Activated CD8-positive, alpha-beta memory T cell treated with anti-CD3 and anti-CD28 coated beads for 24 hours (primary cell): Measurements from ENCODE around the gene ARHGAP12.
"Not testable (repeated sequence)": the region's sequence is repeated elsewhere in the genome, so short reads cannot be mapped to it uniquely, and the experiment has no call there.

Experiments
- DNase-seq: peaks from one replicate; pipeline ENCODE4 v3.0.0-alpha.2; 2020

The ARHGAP12 gene

DNA sequence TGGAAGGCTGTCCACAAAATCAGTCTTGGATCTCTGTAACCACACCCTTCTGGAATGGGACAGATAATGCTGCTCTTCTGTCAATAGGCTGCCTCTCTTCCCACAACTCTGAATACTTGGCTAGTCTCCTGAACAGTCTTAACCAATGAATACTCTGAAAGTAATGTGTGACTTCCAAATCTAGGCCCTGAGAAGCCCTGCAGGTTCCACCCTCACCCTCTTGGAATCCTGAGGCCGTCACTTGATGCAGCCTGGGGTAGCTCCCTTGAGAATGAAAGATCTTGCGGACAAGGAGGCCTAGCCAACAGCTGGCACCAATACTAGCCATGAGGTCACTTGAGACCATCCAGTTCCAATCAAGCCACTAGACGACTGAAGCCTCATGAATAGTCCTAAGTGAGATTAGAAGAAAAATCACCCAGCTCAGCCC is 109.2 kb downstream of the ARHGAP12 start:
- no peak for DNase-seq

DNA sequence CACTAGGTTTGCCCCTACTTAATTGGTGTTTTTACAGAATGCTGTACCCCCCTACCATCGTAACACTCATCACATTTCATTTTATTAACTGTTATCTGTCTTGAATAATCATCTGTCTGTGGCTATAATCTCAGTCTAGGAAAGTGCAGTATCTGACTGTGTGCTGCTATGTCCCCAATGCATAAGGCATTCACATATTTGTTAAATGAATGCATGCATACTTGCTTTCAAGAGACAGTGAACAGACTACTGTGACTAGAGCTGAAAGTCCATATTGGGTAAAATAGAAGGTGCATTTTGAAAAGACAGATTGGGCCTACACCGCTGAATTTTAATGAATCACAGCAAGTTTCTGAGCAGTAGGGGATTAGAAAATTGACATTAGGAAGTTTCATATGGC is 112.3 kb downstream of the ARHGAP12 start:
- DNase-seq: no peak

- peak; percentile 64 for DNase-seq
These were observed 120.1 kb downstream of the ARHGAP12 start for GRCh38 chr10:31808258-31809218.

DNA sequence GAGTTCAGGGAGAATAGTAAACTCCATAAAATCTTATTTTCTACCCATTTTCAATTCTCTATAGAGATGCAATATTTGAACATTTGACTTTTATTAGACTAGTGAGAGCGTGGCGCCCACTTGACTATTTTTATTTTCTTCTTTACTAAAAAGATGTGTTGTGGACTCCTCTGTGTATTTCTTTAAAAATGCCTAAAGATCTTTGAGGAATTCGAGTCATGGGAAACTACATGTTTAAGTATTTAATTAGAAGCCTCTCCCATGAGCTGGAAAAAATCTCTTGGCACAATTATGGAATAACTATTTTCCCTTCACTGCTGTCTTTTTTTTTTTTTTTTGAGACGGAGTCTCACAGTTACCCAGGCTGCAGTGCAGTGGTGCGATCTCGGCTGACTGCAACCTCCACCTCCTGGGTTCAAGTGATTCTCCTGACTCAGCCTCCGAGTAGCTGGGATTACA is 124.2 kb downstream of the ARHGAP12 start:
- DNase-seq: no peak

- DNase-seq: no peak
These were observed 124.9 kb downstream of the ARHGAP12 start for GRCh38 chr10:31803606-31804351.

- DNase-seq: no peak
These were observed 129.4 kb downstream of the ARHGAP12 start for GRCh38 chr10:31799181-31799580.

GRCh38 chr10:31792745-31793144 is 135.9 kb downstream of the ARHGAP12 start:
- DNase-seq: no peak

DNA sequence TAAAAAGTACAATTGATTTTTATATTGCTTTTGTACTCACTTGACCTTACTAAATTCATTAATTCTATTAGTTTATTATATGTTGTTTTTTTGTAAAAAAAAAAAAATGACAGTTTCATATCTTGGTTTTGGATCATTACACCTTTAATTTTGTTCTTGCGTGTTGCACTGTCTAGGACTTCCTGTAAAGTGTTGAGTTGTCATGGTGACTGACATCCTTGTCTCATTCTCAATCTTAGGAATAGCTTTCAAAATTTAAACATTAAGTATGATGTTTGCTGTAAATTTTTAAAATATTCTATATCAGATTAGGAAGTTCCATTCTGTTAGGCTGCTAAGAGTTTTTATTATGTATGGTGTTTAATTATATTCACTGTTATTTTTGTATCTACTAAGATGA is 139.1 kb downstream of the ARHGAP12 start:
- DNase-seq: no peak

- DNase-seq: no peak
These were observed 145.9 kb downstream of the ARHGAP12 start for GRCh38 chr10:31782701-31783100.

DNA sequence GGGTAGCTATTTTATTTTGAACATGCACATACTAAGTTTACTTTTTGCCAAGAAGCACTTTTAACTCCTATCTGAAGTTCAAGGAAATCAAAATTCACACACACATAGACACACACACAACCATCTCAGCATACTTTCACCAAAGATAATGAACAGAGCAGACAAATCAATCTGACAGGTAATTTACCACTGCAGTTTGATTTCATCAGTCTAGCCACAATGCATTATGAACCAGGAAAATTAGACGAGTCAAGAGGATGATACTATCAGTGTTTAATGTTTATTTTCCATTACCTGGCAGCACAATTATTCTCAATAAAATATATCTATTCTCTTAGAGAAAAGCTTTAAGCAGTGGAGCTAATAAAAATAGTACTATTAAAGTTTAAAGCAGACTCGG is 147.9 kb downstream of the ARHGAP12 start:
- DNase-seq: no peak

DNA sequence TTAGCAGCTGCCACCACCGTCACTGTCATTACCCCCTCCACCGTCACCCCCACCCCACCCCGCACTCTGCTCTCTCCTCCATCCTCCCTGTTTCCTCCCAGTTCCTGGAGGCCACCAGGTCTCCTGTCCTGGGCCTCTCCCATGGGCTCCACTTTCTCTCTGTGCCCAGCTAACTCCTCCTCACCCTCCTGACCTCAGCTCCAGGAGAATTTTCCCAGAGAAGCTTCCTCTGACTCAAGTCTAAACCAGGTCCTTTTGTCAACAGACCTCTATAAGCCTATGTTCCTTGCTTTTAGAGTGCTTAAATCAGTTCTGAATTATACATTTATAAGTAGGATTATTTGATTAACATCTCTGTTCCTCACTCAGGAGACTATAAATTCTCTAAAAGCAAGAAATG is 150.0 kb downstream of the ARHGAP12 start:
- DNase-seq: no peak

DNA sequence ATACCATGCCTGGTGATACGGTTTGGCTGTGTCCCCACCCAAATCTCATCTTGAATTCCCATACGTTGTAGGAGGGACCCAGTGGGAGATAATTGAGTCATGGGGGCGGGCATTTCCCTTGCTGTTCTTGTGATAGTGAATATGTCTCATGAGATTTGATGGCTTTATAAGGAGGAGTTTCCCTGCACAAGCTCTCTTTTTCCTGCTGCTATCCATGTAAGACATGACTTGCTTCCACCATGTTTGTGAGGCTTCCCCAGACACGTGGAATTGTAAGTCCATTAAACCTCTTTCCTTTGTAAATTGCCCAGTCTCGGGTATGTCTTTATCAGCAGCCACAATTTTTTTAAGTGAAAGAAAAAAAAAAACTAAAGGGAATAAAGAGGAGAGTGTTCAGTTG is 152.5 kb downstream of the ARHGAP12 start:
- DNase-seq: no peak

DNA sequence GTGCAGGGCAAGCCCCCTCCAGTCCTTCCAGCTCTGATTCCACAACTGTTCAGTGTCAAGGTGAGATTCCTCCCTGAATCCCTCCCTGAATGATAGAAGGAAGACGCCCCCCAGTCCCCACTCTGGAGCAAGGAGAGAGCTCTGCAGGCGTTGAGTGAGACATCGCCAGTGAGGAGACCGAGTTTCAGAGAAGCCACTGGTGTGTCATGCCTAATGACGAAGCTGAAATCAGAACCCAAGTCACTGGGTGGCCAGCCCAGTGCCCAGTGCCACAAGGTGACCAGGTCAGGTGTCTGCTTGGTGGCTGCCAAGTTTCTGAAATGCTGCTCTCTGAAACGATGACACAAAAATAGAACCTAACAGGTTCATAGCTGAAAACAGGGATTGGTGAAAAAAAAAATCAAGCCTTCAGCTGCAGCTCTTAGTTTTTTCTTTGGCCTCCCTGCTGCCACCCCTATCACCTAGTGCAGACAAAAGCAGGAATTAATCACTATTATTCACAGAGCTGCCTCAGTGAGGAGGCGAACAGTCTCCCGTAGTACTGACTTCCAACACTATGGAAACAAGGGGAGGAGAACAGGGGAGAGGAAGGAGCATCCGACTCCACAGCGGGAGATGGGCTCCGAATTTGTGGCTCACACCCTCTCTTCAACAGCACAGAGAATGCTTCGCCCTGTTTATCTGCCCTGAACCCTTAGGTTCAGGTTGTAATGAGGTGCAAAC is 153.5 kb downstream of the ARHGAP12 start:
- DNase-seq: no peak

DNA sequence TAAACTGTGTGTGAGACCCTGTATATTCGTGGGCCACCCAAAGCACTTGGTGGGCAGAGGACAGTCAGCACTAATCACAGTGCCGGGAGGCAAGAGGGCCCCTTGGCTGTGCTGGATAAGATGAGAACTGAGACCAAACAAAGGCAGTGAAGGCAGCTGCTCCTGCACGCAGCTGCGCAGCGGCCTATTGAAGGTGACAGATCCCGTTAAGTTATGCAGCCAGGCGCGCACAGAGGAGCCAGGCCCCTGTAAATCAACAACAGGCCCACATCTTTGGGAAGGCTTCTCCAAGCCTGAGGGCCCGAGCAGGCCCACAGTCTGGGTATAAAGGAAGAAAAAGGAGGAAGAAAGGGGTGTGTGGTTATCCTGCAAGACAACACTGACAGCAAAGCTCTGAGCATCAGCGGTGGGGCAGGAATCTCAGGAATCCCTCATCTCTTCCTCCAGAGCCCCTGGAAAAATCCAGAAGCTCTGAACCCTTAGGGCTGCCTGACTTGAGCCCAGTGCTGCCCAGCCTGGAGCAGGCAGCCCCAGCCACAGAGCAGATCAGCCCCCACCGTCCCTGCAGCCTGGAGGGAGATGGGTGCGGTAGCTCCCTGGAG is 154.2 kb downstream of the ARHGAP12 start:
- DNase-seq: no peak

DNA sequence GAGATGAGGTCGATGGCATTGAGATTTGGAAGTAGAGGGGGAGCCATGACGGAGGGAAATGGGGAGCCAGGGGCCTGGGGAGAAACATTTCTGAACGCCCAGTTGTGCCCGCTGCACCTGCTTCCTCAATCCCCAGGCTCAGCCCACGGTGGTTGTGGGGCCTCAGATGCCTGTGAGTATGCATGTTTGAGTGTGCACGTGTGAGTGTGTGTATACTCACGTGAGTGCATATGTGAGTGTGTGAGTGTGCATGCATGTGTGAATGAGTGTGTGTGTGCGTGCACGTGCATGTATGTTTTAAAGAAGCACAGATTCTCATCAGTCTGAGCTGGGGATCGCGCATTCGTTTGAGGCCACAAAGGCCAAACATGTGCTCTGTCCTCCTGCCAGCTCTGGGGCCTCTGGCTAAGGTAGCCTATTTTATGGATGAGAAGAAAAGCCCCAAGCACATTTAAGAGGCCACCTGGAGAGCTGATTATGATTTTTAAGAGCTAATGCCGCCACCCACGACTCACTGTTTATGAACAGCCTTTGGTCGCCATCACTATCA is 154.8 kb downstream of the ARHGAP12 start:
- peak; percentile 42 for DNase-seq

GRCh38 chr10:31771331-31771831 is 157.2 kb downstream of the ARHGAP12 start:
- no peak for DNase-seq

GRCh38 chr10:31770307-31770902 is 158.2 kb downstream of the ARHGAP12 start:
- DNase-seq: peak; percentile 81

DNA sequence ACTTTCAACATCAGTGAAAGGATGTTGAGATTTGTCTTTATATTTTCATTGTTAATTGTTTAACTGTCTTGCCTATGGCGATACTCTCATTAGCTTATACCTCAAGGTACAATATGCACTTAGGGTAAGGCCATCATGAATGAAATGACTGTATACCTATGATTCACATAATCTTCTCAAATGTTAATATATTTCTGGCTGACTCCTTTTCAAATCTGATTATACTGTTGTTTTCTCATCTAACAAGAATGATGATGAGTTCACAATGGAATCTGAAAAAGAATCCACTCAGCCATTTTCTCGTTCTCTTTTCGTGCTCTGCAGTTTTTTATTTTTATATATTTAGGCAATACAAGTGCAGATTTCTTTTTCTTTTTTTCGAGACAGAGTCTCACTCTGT is 159.1 kb downstream of the ARHGAP12 start:
- DNase-seq: no peak

DNA sequence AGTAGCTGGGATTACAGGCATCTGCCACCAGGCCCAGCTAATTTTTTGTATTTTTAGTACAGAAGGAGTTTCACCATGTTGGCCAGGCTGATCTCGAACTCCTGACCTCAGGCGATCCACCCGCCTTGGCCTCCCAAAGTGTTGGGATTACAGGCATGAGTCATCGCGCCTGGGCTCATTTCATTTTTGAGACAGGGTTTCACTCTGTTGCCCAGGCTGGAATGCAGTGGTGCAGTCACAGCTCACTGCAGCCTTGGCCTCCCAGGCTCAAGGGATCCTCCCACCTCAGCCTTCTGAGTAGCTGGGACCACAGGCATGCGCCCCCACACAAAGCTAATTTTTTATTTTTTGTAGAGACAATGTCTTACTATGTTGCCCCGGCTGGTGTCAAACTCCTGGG is 159.7 kb downstream of the ARHGAP12 start:
- DNase-seq: not testable (repeated sequence)

DNA sequence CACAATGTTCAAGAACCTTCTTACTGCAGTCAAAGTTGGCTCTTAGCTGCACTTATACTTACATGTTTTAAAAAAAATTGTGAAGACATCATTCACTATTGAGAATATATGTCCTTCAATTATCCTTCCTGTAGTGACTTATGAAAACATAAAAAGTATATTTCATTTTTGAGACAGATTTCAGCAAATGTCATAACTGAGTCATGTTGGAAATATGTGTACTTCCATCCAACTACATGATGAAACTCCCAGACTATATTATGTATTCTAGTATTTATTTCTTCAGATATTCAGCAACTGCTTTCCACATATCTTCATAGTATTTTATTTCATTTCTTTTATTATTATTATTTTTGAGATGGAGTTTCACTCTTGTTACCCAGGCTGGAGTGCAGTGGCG is 160.2 kb downstream of the ARHGAP12 start:
- no peak for DNase-seq

GRCh38 chr10:31765541-31765940 is 163.1 kb downstream of the ARHGAP12 start:
- no peak for DNase-seq

GRCh38 chr10:31762316-31762715 is 166.3 kb downstream of the ARHGAP12 start:
- DNase-seq: no peak
